Mesenchymal stem cell (in vitro differentiated cells and primary cell): ENCODE measurements around the gene ANO4.

Experiments used
- DNase-seq: peaks from one replicate; pipeline ENCODE4 v3.0.0-alpha.2; 2013
- H2AFZ ChIP-seq: one replicate; pipeline ENCODE4 v1.6.1; 2013; ENCODE audit warnings: low read depth, mild to moderate bottlenecking, control low read depth, inconsistent platforms, low read length, moderate library complexity
- H2AK5ac ChIP-seq: 2 replicates; pipeline ENCODE4 v1.6.1; 2013; ENCODE audit warnings: low read length, moderate library complexity, mild to moderate bottlenecking, inconsistent platforms; ENCODE audit not compliant: severe bottlenecking
- H2BK120ac ChIP-seq: one replicate; pipeline ENCODE4 v1.6.1; 2013; ENCODE audit warnings: low read depth, mild to moderate bottlenecking, inconsistent platforms, low read length, moderate library complexity
- H2BK12ac ChIP-seq, 2 experiments: one replicate each; pipeline ENCODE4 v1.6.1; 2013; ENCODE audit warnings: inconsistent platforms in 2 of 2, low read length in 2 of 2, mild to moderate bottlenecking in 2 of 2, moderate library complexity in 2 of 2, control low read depth in 1 of 2
- H2BK15ac ChIP-seq: one replicate; pipeline ENCODE4 v1.6.1; 2013; ENCODE audit warnings: mild to moderate bottlenecking, low read depth, inconsistent platforms; ENCODE audit not compliant: poor library complexity, severe bottlenecking
- H2BK5ac ChIP-seq: 2 replicates; pipeline ENCODE4 v1.6.1; 2013; ENCODE audit warnings: low read depth, mild to moderate bottlenecking, low read length, control low read depth, inconsistent platforms; ENCODE audit not compliant: poor library complexity, severe bottlenecking
- H3K14ac ChIP-seq, 2 experiments: one replicate each; pipeline ENCODE4 v1.6.1; 2013; ENCODE audit warnings: inconsistent platforms in 2 of 2, low read length in 2 of 2, control low read depth in 1 of 2, mild to moderate bottlenecking in 1 of 2, moderate library complexity in 1 of 2
- H3K18ac ChIP-seq, 2 experiments: one replicate each; pipeline ENCODE4 v1.6.1; 2013; ENCODE audit warnings: inconsistent platforms in 2 of 2, low read length in 2 of 2, control low read depth in 1 of 2, low read depth in 1 of 2, mild to moderate bottlenecking in 1 of 2
- H3K23ac ChIP-seq, 2 experiments: one replicate each; pipeline ENCODE4 v1.6.1; 2013; ENCODE audit warnings: inconsistent platforms in 2 of 2, low read length in 2 of 2, mild to moderate bottlenecking in 2 of 2, moderate library complexity in 2 of 2, control low read depth in 1 of 2
- H3K27ac ChIP-seq: 2 replicates; pipeline ENCODE4 v1.5.1; 2013; ENCODE audit warnings: mild to moderate bottlenecking, moderate library complexity, low read length, control low read depth, inconsistent platforms; ENCODE audit not compliant: poor library complexity, severe bottlenecking
- H3K27me3 ChIP-seq, 2 experiments: 2 replicates each; pipeline versions ENCODE4 v1.6.1 to v1.7.0; 2013; ENCODE audit warnings: low read length in 2 of 2, mild to moderate bottlenecking in 2 of 2, moderate library complexity in 2 of 2, control low read depth in 1 of 2, inconsistent platforms in 1 of 2; ENCODE audit not compliant: control insufficient read depth in 1 of 2, insufficient read depth in 1 of 2
- H3K36me3 ChIP-seq, 2 experiments: 2 replicates each; pipeline versions ENCODE4 v1.6.1 to v1.7.0; 2013; ENCODE audit warnings: low read length in 2 of 2, control low read depth in 1 of 2, inconsistent platforms in 1 of 2, low read depth in 1 of 2, mild to moderate bottlenecking in 1 of 2; ENCODE audit not compliant: insufficient read depth in 2 of 2, control insufficient read depth in 1 of 2
- H3K4ac ChIP-seq, 2 experiments: one replicate each; pipeline ENCODE4 v1.6.1; 2013; ENCODE audit warnings: inconsistent platforms in 2 of 2, low read length in 2 of 2, mild to moderate bottlenecking in 2 of 2, moderate library complexity in 2 of 2, control low read depth in 1 of 2, low read depth in 1 of 2
- H3K4me1 ChIP-seq: 2 replicates; pipeline ENCODE4 v1.6.1; 2013; ENCODE audit warnings: low read depth, low read length, control low read depth; ENCODE audit not compliant: control insufficient read depth, insufficient read depth
- H3K4me2 ChIP-seq: 2 replicates; pipeline ENCODE4 v1.6.1; 2013; ENCODE audit warnings: low read length, mild to moderate bottlenecking, inconsistent platforms; ENCODE audit not compliant: poor library complexity, severe bottlenecking
- H3K4me3 ChIP-seq, 2 experiments: 2 replicates each; pipeline versions ENCODE4 v1.5.1 to v1.7.0; 2013; ENCODE audit warnings: low read length in 2 of 2, mild to moderate bottlenecking in 2 of 2, control low read depth in 1 of 2, low read depth in 1 of 2; ENCODE audit not compliant: insufficient read depth in 1 of 2
- H3K79me1 ChIP-seq: replicated peaks from 2 replicates; pipeline ENCODE4 v1.6.1; 2013; ENCODE audit warnings: mild to moderate bottlenecking, control low read depth, low read length, inconsistent platforms; ENCODE audit not compliant: poor library complexity, severe bottlenecking
- H3K9ac ChIP-seq: 2 replicates; pipeline ENCODE4 v1.7.0; 2013; ENCODE audit warnings: mild to moderate bottlenecking, low read length, moderate library complexity
- H3K9me3 ChIP-seq: 2 replicates; pipeline ENCODE4 v1.7.0; 2013; ENCODE audit warnings: mild to moderate bottlenecking, low read length; ENCODE audit not compliant: control insufficient read depth
- H4K8ac ChIP-seq: one replicate; pipeline ENCODE4 v1.6.1; 2013; ENCODE audit warnings: inconsistent platforms, mild to moderate bottlenecking, low read length, moderate library complexity
- H4K91ac ChIP-seq: one replicate; pipeline ENCODE4 v1.6.1; 2013; ENCODE audit warnings: mild to moderate bottlenecking, low read length, inconsistent platforms
- WGBS: methylation state at CpG from one replicate; pipeline ENCODE4 v1.1.7; 2013; ENCODE audit warnings: mixed read lengths; 5-methylcytosine and 5-hydroxymethylcytosine counted together

ANO4 gene

DNA sequence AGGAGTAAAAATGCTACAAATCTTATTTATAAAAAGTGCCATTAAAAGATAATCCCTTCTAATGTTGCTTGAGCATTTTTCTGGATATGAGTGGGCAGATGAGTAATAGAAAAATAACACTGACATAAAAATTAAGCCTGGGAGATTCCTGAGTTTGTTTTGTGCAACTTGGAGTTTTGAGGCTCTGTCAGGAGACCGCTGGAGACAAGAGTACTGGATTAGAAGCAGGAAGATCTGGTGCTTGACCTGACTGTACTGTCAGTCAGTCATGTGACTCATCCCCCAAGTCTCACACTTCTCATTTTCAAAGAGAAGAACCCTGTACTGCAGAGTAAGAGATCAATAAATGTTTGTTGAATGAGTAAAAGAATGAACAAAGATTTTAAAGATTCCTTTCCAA lies 29.4 kb downstream of the ANO4 start:
- no peaks in the 10 kb centered on the region for H3K79me1 ChIP-seq
- H2BK15ac ChIP-seq = no peak overlapping the region
- H3K9me3 ChIP-seq = no peaks in the 10 kb centered on the region
- no peak overlapping the region for H3K4me3 ChIP-seq
- no peak overlapping the region for H2BK12ac ChIP-seq
- no peak overlapping the region for H3K18ac ChIP-seq
- H3K4me2 ChIP-seq = no peak overlapping the region
- H3K27ac ChIP-seq = no peak overlapping the region
- no peak overlapping the region for H2BK120ac ChIP-seq
- H2AK5ac ChIP-seq = no peak overlapping the region
- no peak overlapping the region for H3K14ac ChIP-seq
- no peak overlapping the region for H4K91ac ChIP-seq
- no peak overlapping the region for H3K9ac ChIP-seq
- no peaks in the 10 kb centered on the region for H3K36me3 ChIP-seq
- H3K27me3 ChIP-seq = peaks cover 0 to 4% of the 10 kb centered on the region in 2 experiments
- DNase-seq = peak; percentile 80
- no peak overlapping the region for H2AFZ ChIP-seq
- H4K8ac ChIP-seq = no peak overlapping the region
- no peak overlapping the region for H2BK5ac ChIP-seq
- H3K23ac ChIP-seq = no peak overlapping the region
- WGBS = 0% methylated on average over 1 of the region's 1 CpG
- H3K4ac ChIP-seq = no peak overlapping the region
- H3K4me1 ChIP-seq = no peaks in the 10 kb centered on the region

DNA sequence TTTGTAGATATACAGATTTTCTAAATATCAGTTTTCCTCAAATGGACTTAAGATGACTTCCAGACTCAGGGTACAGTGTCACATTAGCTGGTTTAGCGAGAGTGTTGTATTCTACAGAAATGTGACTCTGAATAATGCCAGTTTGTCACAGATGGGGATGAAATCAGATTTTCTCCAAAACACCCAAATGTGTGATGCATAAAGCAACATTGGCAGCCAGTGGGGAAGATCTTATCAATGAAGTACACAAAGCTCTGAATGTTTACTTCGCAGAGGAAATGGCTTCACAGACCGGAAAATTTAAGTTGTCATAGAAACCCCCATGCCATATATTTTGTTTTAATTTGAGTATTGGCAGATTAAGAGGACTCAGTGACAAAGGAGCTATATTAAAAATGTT lies 29.9 kb downstream of the ANO4 start:
- Histone ChIP-seq H3K4me1 (no peaks in the 10 kb centered on the region), H3K18ac (no peak overlapping the region), H3K14ac (no peak overlapping the region), H3K9ac (no peak overlapping the region), H2BK5ac (no peak overlapping the region), H3K23ac (no peak overlapping the region), H3K27me3 (peaks cover 0 to 4% of the 10 kb centered on the region in 2 experiments), H3K4ac (no peak overlapping the region), H3K4me2 (no peak overlapping the region), H4K91ac (no peak overlapping the region), H3K79me1 (no peaks in the 10 kb centered on the region), H2AFZ (no peak overlapping the region), H2BK120ac (no peak overlapping the region), H2BK15ac (no peak overlapping the region), H3K36me3 (no peaks in the 10 kb centered on the region), H3K4me3 (no peak overlapping the region), H2BK12ac (no peak overlapping the region), H3K9me3 (no peaks in the 10 kb centered on the region), H4K8ac (no peak overlapping the region), H2AK5ac (no peak overlapping the region), H3K27ac (no peak overlapping the region)
- DNase-seq = peak; percentile 34
- 83% methylated on average over 2 of the region's 3 CpGs for WGBS

- Histone ChIP-seq H3K79me1 (no peaks in the 10 kb centered on the region), H3K9ac (no peak overlapping the region), H3K4ac (no peak overlapping the region), H2BK15ac (no peak overlapping the region), H3K27ac (no peak overlapping the region), H3K14ac (no peak overlapping the region), H2BK120ac (no peak overlapping the region), H3K4me3 (no peak overlapping the region), H3K27me3 (peaks cover 0 to 4% of the 10 kb centered on the region in 2 experiments), H2BK5ac (no peak overlapping the region), H4K8ac (no peak overlapping the region), H2AFZ (no peak overlapping the region), H3K4me1 (no peaks in the 10 kb centered on the region), H3K18ac (no peak overlapping the region), H3K9me3 (no peaks in the 10 kb centered on the region), H3K4me2 (no peak overlapping the region), H3K23ac (no peak overlapping the region), H2BK12ac (no peak overlapping the region), H4K91ac (no peak overlapping the region), H3K36me3 (no peaks in the 10 kb centered on the region), H2AK5ac (no peak overlapping the region)
- WGBS = 19% methylated on average over 3 of the region's 4 CpGs
- peak; percentile 64 for DNase-seq
Observed at GRCh38 chr12:100826323-100826722, 31.7 kb downstream of the ANO4 start.

GRCh38 chr12:100827901-100828520 lies 33.4 kb downstream of the ANO4 start:
- H3K79me1 ChIP-seq = no peaks in the 10 kb centered on the region
- no peak overlapping the region for H3K14ac ChIP-seq
- H2BK15ac ChIP-seq = no peak overlapping the region
- no peaks in the 10 kb centered on the region for H3K4me1 ChIP-seq
- H3K9ac ChIP-seq = no peak overlapping the region
- H2BK12ac ChIP-seq = no peak overlapping the region
- H4K91ac ChIP-seq = no peak overlapping the region
- H3K23ac ChIP-seq = no peak overlapping the region
- no peak overlapping the region for H3K27ac ChIP-seq
- H2AK5ac ChIP-seq = no peak overlapping the region
- H2AFZ ChIP-seq = no peak overlapping the region
- no peak overlapping the region for H2BK5ac ChIP-seq
- 100% methylated on average over 2 of the region's 4 CpGs for WGBS
- peak; percentile 49 for DNase-seq
- no peak overlapping the region for H3K4me2 ChIP-seq
- no peaks in the 10 kb centered on the region for H3K9me3 ChIP-seq
- H3K27me3 ChIP-seq = peaks cover 0 to 4% of the 10 kb centered on the region in 2 experiments
- no peak overlapping the region for H2BK120ac ChIP-seq
- no peak overlapping the region for H4K8ac ChIP-seq
- no peaks in the 10 kb centered on the region for H3K36me3 ChIP-seq
- no peak overlapping the region for H3K4ac ChIP-seq
- H3K18ac ChIP-seq = no peak overlapping the region
- H3K4me3 ChIP-seq = no peak overlapping the region
